Neural cell (in vitro differentiated cells): ENCODE measurements around the gene RIN2. TPM values are rescaled to one million over a fixed set of nuclear protein-coding genes. Genes with fewer than 3 reads are reported as not detected.

Experiments used
- H2AFZ ChIP-seq: fragments of 200-600, 300-800 bp; sonication (generic), shearing (Covaris generic); 2 replicates; pipeline ENCODE4 v1.6.0; 2014; ENCODE audit warnings: low read depth, mild to moderate bottlenecking, antibody characterized with exemption, low read length, moderate library complexity
- H3F3A ChIP-seq: fragments of 200-600 bp; shearing (Covaris generic); 2 replicates; pipeline ENCODE4 v1.6.1; 2016; ENCODE audit warnings: mild to moderate bottlenecking, moderate library complexity, mixed read lengths, antibody characterized with exemption, low read length; ENCODE audit not compliant: insufficient read depth, poor library complexity, severe bottlenecking
- H3K27ac ChIP-seq: fragments of 200-600, 300-800 bp; sonication (generic), shearing (Covaris generic); 2 replicates; pipeline ENCODE4 v1.5.1; 2014; ENCODE audit warnings: mild to moderate bottlenecking, low read length, moderate library complexity
- H3K27me3 ChIP-seq: fragments of 300-800, 200-600 bp; sonication (generic), shearing (Covaris generic); 2 replicates; pipeline ENCODE4 v1.6.0; 2014; ENCODE audit warnings: mild to moderate bottlenecking, low read depth, low read length, moderate library complexity; ENCODE audit not compliant: insufficient read depth
- H3K36me3 ChIP-seq: fragments of 300-800, 200-600 bp; sonication (generic), shearing (Covaris generic); 2 replicates; pipeline ENCODE4 v1.5.1; 2014; ENCODE audit warnings: mild to moderate bottlenecking, antibody characterized with exemption, low read length, moderate library complexity; ENCODE audit not compliant: insufficient read depth
- H3K4me2 ChIP-seq: fragments of 300-800, 200-600 bp; sonication (generic), shearing (Covaris generic); 2 replicates; pipeline ENCODE4 v1.6.0; 2014; ENCODE audit warnings: mild to moderate bottlenecking, low read length
- H3K4me3 ChIP-seq: fragments of 300-800, 200-600 bp; sonication (generic), shearing (Covaris generic); 2 replicates; pipeline ENCODE4 v1.5.1; 2014; ENCODE audit warnings: mild to moderate bottlenecking, low read length, moderate library complexity
- H3K79me2 ChIP-seq: fragments of 200-600 bp; shearing (Covaris generic); replicated peaks from 2 replicates; pipeline ENCODE4 v1.6.0; 2014; ENCODE audit warnings: mild to moderate bottlenecking, low read length, moderate library complexity; ENCODE audit not compliant: insufficient read depth
- H3K9ac ChIP-seq: fragments of 300-800, 200-600 bp; sonication (generic), shearing (Covaris generic); 2 replicates; pipeline ENCODE4 v1.6.1; 2016; ENCODE audit warnings: mild to moderate bottlenecking, low read length, mixed read lengths
- H3K9me2 ChIP-seq: fragments of 200-600 bp; shearing (Covaris generic); 2 replicates; pipeline ENCODE4 v1.6.1; 2016; ENCODE audit warnings: mild to moderate bottlenecking, low read length, mixed read lengths; ENCODE audit not compliant: insufficient read depth
- H3K9me3 ChIP-seq: fragments of 200-600, 300-800 bp; sonication (generic), shearing (Covaris generic); 2 replicates; pipeline ENCODE4 v1.6.1; 2016; ENCODE audit warnings: mild to moderate bottlenecking, mixed run types, low read length, moderate library complexity, mixed read lengths
- H4K20me1 ChIP-seq: fragments of 200-600 bp; shearing (Covaris generic); 2 replicates; pipeline ENCODE4 v1.6.1; 2016; ENCODE audit warnings: mild to moderate bottlenecking, mixed run types; ENCODE audit not compliant: insufficient read depth
- CTCF ChIP-seq: fragments of 450-650 bp; IDR thresholded peaks from 2 replicates; pipeline ENCODE4 v1.5.1; 2014; ENCODE audit warnings: antibody characterized with exemption, mild to moderate bottlenecking, moderate library complexity; ENCODE audit not compliant: poor library complexity, severe bottlenecking
- EP300 ChIP-seq: fragments of 450-650 bp; conservative IDR thresholded peaks from 2 replicates; pipeline ENCODE4 v1.6.1; 2014; ENCODE audit warnings: antibody characterized with exemption, mild to moderate bottlenecking, moderate library complexity; ENCODE audit not compliant: poor library complexity, severe bottlenecking
- EZH2 ChIP-seq: fragments of 200-600, 300-800 bp; shearing (Covaris generic), sonication (generic); IDR thresholded peaks from 2 replicates; pipeline ENCODE4 v1.6.1; 2014; ENCODE audit warnings: antibody characterized with exemption, low read length, borderline replicate concordance, mild to moderate bottlenecking; ENCODE audit not compliant: insufficient read depth, poor library complexity, severe bottlenecking
- MXI1 ChIP-seq: fragments of 450-650 bp; conservative IDR thresholded peaks from 2 replicates; pipeline ENCODE4 v1.6.1; 2014; ENCODE audit warnings: antibody characterized with exemption, mild to moderate bottlenecking; ENCODE audit not compliant: poor library complexity, severe bottlenecking
- POLR2AphosphoS5 ChIP-seq: IDR thresholded peaks from 2 replicates; pipeline ENCODE4 v1.6.1; 2012
- RAD21 ChIP-seq: fragments of 450-650 bp; conservative IDR thresholded peaks from 2 replicates; pipeline ENCODE4 v1.6.1; 2014; ENCODE audit warnings: antibody characterized with exemption, mild to moderate bottlenecking, moderate library complexity
- REST ChIP-seq: IDR thresholded peaks from 2 replicates; pipeline ENCODE4 v1.6.1; 2012; ENCODE audit warnings: borderline replicate concordance
- SMC3 ChIP-seq: fragments of 450-650 bp; conservative IDR thresholded peaks from 2 replicates; pipeline ENCODE4 v1.6.1; 2014; ENCODE audit warnings: antibody characterized with exemption, mild to moderate bottlenecking, moderate library complexity; ENCODE audit not compliant: poor library complexity
- TAF1 ChIP-seq: IDR thresholded peaks from 2 replicates; pipeline ENCODE4 v1.6.1; 2012; ENCODE audit warnings: low read depth
- polyA plus RNA-seq: library from polyadenylated mRNA; depleted of rRNA; stranded (reverse); fragments of >200 nt; gene quantifications from 2 replicates; pipeline ENCODE4 v1.2.3, GENCODE V29; 2014

The RIN2 gene
- polyA plus RNA-seq, 1 donor from 2014 or later: 4.7 TPM

- no peaks in the 10 kb centered on the region for H3F3A ChIP-seq
- H3K79me2 ChIP-seq: peaks cover 38% of the 10 kb centered on the region
- H3K9me2 ChIP-seq: no peaks in the 10 kb centered on the region
- H3K9ac ChIP-seq: no peak overlapping the region
- H3K36me3 ChIP-seq: no peaks in the 10 kb centered on the region
- no peak overlapping the region for H2AFZ ChIP-seq
- H4K20me1 ChIP-seq: no peaks in the 10 kb centered on the region
- no peak overlapping the region for H3K27ac ChIP-seq
- no peaks in the 10 kb centered on the region for H3K27me3 ChIP-seq
- no peaks in the 10 kb centered on the region for H3K9me3 ChIP-seq
- H3K4me3 ChIP-seq: no peak overlapping the region
- H3K4me2 ChIP-seq: no peak overlapping the region
- TF ChIP-seq CTCF (no peak), TAF1 (no peak), REST (no peak), MXI1 (no peak), SMC3 (no peak), POLR2AphosphoS5 (no peak), EP300 (no peak)
Observed at GRCh38 chr20:19764207-19764606, 6.1 kb downstream of the RIN2 start.

- Histone ChIP-seq H3K4me3 (no peak overlapping the region), H3K36me3 (no peaks in the 10 kb centered on the region), H4K20me1 (no peaks in the 10 kb centered on the region), H3K9me2 (no peaks in the 10 kb centered on the region), H3K9ac (no peak overlapping the region), H3K79me2 (peaks cover 29% of the 10 kb centered on the region), H3F3A (no peaks in the 10 kb centered on the region), H2AFZ (no peak overlapping the region), H3K27ac (no peak overlapping the region), H3K27me3 (no peaks in the 10 kb centered on the region), H3K9me3 (no peaks in the 10 kb centered on the region), H3K4me2 (no peak overlapping the region)
- TF ChIP-seq EZH2 (no peak), CTCF (no peak), EP300 (no peak), SMC3 (no peak), RAD21 (no peak)
Observed at GRCh38 chr20:19765266-19765665, 7.2 kb downstream of the RIN2 start.
